Prostate gland (tissue), 2 donors: ENCODE measurements around the gene PTPDC1. TPM values are rescaled to one million over a fixed set of nuclear protein-coding genes. Genes with fewer than 3 reads are reported as not detected.

Experiments
- DNase-seq: peaks from one replicate; pipeline ENCODE4 v3.0.0-alpha.2; 2019; ENCODE audit warnings: low spot score
- H3K27ac ChIP-seq, 2 donors: fragments of 200-600 bp; sonication (generic); 2 replicates each; pipeline ENCODE4 v1.5.1; 2017 to 2019
- H3K27me3 ChIP-seq: fragments of 200-600 bp; sonication (generic); replicated peaks from 2 replicates; pipeline ENCODE4 v1.5.1; 2019; ENCODE audit not compliant: insufficient read depth
- H3K36me3 ChIP-seq, 2 donors: fragments of 200-600 bp; sonication (generic); 1 replicate in 1 of 2; 2 replicates in 1 of 2; pipeline versions ENCODE4 v1.5.1 to v1.8.1; 2017 to 2019
- H3K4me1 ChIP-seq: fragments of 200-600 bp; sonication (generic); replicated peaks from 2 replicates; pipeline ENCODE4 v1.5.1; 2019
- H3K4me3 ChIP-seq, 2 donors: fragments of 200-600 bp; sonication (generic); 2 replicates each; pipeline ENCODE4 v1.5.1; 2017 to 2019
- H3K9me3 ChIP-seq: fragments of 200-600 bp; sonication (generic); 2 replicates; pipeline ENCODE4 v1.5.1; 2017
- CTCF ChIP-seq, 4 experiments: fragments of 200-600 bp in 2 of 4; fragments of 450-650 bp in 2 of 4; sonication (generic) in 2 of 4; IDR thresholded peaks; 1 replicate in 3 of 4; 2 replicates in 1 of 4; pipeline ENCODE4 v1.5.1; 2016 to 2019; ENCODE audit warnings: antibody characterized with exemption in 4 of 4, mild to moderate bottlenecking in 2 of 4, moderate library complexity in 2 of 4
- POLR2A ChIP-seq: fragments of 450-650 bp; IDR thresholded peaks from one replicate; pipeline ENCODE4 v1.6.1; 2016; ENCODE audit warnings: antibody characterized with exemption, mild to moderate bottlenecking
- POLR2AphosphoS5 ChIP-seq: sonication (generic); formaldehyde crosslinking; IDR thresholded peaks from one replicate; pipeline ENCODE4 v1.6.1; 2017; ENCODE audit warnings: antibody characterized with exemption
- WGBS: methylation state at CpG from one replicate; pipeline ENCODE4 v1.1.5; 2018; 5-methylcytosine and 5-hydroxymethylcytosine counted together
- intact Hi-C: fragments of 100-400 bp; cut with DNase I; formaldehyde crosslinking; loops from one replicate; pipeline ENCODE4 v1.14.2; 2022
- total RNA-seq, 2 donors: library from RNA; depleted of rRNA; stranded (reverse); fragments of >200 nt; gene quantifications; one replicate each; pipeline ENCODE4 v1.1.0, GENCODE V29; 2016

PTPDC1 gene
- total RNA-seq, 2 donors from 2014 or later, result 4.6 to 17.9 TPM

- no peaks in the 10 kb centered on the region for H3K27me3 ChIP-seq
Measured at GRCh38 chr9:94081864-94082463, 2.3 kb upstream of the PTPDC1 start.

GRCh38 chr9:94082553-94082952 is 1.7 kb upstream of the PTPDC1 start:
- 89% methylated on average over 3 of the region's 3 CpGs for WGBS
- H3K4me3 ChIP-seq, result no peak overlapping the region
- TF ChIP-seq CTCF (IDR thresholded peaks at IDR 0.05) (no peak), POLR2AphosphoS5 (no peak), POLR2A (no peak)
- H3K4me1 ChIP-seq, result no peaks in the 10 kb centered on the region
- DNase-seq, result no peak
- H3K9me3 ChIP-seq, result no peaks in the 10 kb centered on the region
- H3K27me3 ChIP-seq, result no peaks in the 10 kb centered on the region
- H3K36me3 ChIP-seq, result no peaks in the 10 kb centered on the region
- intact Hi-C loops, result no loop called here
- H3K27ac ChIP-seq, result no peak overlapping the region

More at GRCh38 chr9:94081864-94082463, 2.3 kb upstream of the PTPDC1 start:
- no peak for DNase-seq
- H3K36me3 ChIP-seq, result no peaks in the 10 kb centered on the region
- no peak overlapping the region for H3K4me3 ChIP-seq
- TF ChIP-seq CTCF (IDR thresholded peaks at IDR 0.05) (no peak), POLR2AphosphoS5 (no peak), POLR2A (no peak)
- no peaks in the 10 kb centered on the region for H3K9me3 ChIP-seq
- no peak overlapping the region for H3K27ac ChIP-seq
- 62% methylated on average over 8 of the region's 8 CpGs for WGBS
- intact Hi-C loops, result no loop called here
- no peaks in the 10 kb centered on the region for H3K4me1 ChIP-seq

GRCh38 chr9:94082956-94083355 is 1.3 kb upstream of the PTPDC1 start:
- H3K27me3 ChIP-seq, result no peaks in the 10 kb centered on the region
- H3K9me3 ChIP-seq, result no peaks in the 10 kb centered on the region
- WGBS, result 68% methylated on average over 1 of the region's 1 CpG
- intact Hi-C loops, result no loop called here
- no peak overlapping the region for H3K4me3 ChIP-seq
- no peak overlapping the region for H3K27ac ChIP-seq
- H3K36me3 ChIP-seq, result no peaks in the 10 kb centered on the region
- no peak for TF ChIP-seq POLR2AphosphoS5
- TF ChIP-seq CTCF (IDR thresholded peaks at IDR 0.05), result no peak
- no peak for TF ChIP-seq POLR2A
- no peaks in the 10 kb centered on the region for H3K4me1 ChIP-seq
- no peak for DNase-seq

GRCh38 chr9:94083384-94083783 is 880 bp upstream of the PTPDC1 start:
- no peak overlapping the region for H3K4me3 ChIP-seq
- no peaks in the 10 kb centered on the region for H3K4me1 ChIP-seq
- no peak for DNase-seq
- H3K36me3 ChIP-seq, result no peaks in the 10 kb centered on the region
- TF ChIP-seq CTCF (IDR thresholded peaks at IDR 0.05), result no peak
- TF ChIP-seq POLR2AphosphoS5, result no peak
- TF ChIP-seq POLR2A, result no peak
- WGBS, result 49% methylated on average over 6 of the region's 6 CpGs
- intact Hi-C loops, result no loop called here
- no peaks in the 10 kb centered on the region for H3K9me3 ChIP-seq
- no peaks in the 10 kb centered on the region for H3K27me3 ChIP-seq
- no peak overlapping the region for H3K27ac ChIP-seq

GRCh38 chr9:94085062-94085639 is 887 bp downstream of the PTPDC1 start:
- WGBS, result 97% methylated on average over 6 of the region's 6 CpGs
- intact Hi-C loops, result no loop called here
- no peak for DNase-seq
- Histone ChIP-seq H3K27ac (no peak overlapping the region), H3K4me3 (no peak overlapping the region), H3K9me3 (no peaks in the 10 kb centered on the region), H3K4me1 (no peaks in the 10 kb centered on the region), H3K27me3 (no peaks in the 10 kb centered on the region), H3K36me3 (no peaks in the 10 kb centered on the region)
- TF ChIP-seq POLR2AphosphoS5, result no peak
- no peak for TF ChIP-seq CTCF (IDR thresholded peaks at IDR 0.05)
- no peak for TF ChIP-seq POLR2A
